NCI-H524 treated with DMSO at 0.1 percent for 48 hours (cell line): Measurements from ENCODE around the gene MPST.

Experiments
- DNase-seq: peaks from one replicate; lab custom pipeline; 2025; lab: John Stamatoyannopoulos, UW

MPST gene

DNA sequence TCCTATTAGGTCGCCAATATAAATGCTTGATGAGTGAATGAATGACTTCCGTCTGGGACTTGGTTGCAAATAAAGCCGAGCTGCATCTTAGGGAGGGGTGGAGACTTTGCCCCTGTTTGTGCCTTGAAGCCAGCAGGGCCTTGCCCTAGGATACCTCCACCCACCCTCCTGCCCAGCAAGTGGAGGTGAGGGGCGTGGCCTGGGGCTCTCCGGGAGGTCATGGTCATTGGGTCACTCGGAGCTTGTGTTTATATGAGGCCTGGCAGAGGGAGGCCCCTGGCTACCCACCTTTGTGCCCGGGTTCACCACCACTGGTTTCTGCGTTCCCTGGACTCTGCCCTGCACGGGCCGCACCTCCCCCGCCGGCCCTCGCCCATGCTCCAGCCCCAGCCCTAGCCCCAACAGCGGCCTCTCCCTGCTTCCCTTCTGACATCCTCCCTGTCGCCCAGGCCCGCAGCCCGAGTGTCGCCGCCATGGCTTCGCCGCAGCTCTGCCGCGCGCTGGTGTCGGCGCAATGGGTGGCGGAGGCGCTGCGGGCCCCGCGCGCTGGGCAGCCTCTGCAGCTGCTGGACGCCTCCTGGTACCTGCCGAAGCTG lies 4.3 kb downstream of the MPST start:
- DNase-seq = no peak

DNA sequence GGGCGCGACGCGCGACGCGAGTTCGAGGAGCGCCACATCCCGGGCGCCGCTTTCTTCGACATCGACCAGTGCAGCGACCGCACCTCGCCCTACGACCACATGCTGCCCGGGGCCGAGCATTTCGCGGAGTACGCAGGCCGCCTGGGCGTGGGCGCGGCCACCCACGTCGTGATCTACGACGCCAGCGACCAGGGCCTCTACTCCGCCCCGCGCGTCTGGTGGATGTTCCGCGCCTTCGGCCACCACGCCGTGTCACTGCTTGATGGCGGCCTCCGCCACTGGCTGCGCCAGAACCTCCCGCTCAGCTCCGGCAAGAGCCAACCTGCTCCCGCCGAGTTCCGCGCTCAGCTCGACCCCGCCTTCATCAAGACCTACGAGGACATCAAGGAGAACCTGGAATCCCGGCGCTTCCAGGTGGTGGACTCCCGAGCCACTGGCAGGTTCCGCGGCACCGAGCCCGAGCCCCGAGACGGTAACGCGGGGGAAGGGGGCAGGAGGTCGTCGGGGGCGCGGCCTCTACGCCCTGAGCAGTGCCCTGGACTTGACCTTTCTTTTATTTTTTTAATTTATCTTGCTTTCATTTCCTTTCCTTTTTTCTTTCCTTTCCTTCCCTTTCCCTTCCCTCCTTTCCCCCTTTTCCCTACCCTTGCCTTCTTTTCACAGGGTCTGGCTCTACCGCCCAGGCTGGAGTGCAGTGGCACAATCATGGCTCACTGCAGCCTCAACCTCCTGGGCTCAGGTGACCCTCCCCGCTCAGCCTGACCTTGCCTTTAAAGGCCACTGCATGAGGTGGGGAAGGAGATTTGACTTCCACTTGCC lies 5.0 kb downstream of the MPST start:
- DNase-seq = no peak

GRCh38 chr22:37025500-37026070 lies 6.0 kb downstream of the MPST start:
- no peak for DNase-seq

GRCh38 chr22:37026325-37026724 lies 6.8 kb downstream of the MPST start:
- DNase-seq = no peak

DNA sequence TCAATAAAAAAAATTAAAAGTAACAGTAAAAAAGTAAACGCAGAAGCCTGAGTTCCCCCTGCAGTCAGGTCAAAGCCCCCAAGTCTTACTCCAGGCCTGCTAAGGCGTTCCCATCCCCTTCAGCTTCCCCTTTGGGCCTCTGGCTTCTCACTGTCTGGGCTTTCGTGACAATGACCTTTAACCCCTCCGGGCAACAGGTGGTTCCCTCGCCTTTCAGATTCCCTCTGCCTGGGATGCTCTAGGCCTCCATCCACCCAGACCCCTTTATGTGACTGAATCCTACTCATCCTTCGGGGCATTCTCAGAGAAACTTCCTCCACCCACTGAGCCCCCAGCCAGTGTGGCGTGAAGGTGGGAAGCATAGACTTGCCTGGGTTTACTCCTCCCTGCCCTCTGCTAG lies 8.0 kb downstream of the MPST start:
- DNase-seq = no peak

- no peak for DNase-seq
Observed at GRCh38 chr22:37028692-37029674, 9.4 kb downstream of the MPST start.

DNA sequence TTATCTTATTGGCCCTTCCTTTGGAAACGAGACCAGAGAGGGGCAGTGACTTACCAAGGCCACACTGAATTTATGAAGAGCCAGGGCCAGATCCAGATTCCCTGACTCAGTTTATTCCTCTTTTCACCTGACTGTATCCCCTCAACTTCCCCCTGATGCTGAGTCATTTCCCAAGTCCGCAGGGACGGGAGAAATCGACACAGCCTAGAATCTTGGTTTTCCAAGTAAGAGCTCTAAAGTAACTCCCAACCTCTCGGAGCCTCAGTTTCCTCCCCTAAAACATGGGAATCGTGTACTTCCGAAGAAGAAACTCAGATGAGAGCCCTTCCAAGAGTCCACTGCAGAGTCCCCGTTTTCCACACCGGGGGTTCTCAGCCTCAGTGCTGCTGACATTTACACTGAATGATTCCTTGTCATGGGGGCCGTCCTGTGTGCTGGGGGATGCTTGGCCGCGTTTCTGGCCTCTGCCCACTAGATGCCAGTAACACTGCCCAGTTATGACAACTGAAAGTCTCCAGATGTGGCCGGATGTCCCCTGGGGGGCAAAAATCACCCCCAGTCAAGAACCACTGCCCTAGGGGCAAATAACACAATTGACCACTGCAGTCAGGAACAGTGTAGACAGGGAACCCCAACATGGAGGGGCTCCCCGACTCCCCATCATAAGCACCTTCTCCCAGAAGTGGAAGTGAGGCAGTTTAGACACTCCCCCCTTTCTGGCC lies 11.2 kb downstream of the MPST start:
- no peak for DNase-seq

GRCh38 chr22:37032134-37032534 lies 12.6 kb downstream of the MPST start:
- DNase-seq = no peak

- DNase-seq = no peak
Observed at GRCh38 chr22:37032535-37033460, 13.3 kb downstream of the MPST start.

DNA sequence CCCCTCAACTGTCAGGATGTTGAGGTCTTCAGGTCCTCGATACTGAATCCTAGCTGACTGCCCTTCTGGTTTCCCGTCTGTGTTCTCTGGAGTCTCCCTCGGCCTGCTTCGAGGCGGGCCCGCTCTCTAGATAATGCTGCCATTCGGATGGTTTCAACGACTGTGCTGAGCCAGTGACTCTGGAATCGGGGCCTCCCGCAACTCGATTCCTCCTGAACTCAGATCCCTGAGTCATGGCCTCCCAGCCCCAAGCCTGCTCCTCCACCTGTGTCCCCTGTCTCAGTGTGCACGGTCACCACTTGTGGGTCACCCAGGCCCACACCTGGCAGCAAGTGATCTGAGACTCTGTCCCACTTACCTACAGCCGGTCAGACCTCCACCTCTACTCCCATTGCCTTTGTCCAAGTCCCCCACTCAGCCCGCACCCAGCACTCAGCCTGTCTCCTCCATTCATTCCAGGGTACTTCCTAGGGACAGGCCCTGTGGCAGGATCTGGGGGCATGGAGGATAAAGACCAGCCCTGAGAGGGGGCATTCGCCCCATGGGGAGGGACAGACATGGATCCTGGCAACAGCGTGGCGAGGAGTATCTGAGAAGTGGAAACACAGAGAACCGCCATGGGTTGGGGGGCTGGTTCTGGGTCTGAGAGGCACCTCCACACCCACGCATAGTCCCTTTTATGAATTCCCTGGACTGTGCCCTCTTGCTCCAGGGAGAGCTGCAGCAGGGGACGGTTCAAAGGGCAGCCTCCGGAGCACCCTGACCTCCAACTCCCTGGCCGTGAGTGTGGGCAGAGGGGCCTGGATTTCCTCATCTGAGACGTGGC lies 14.3 kb downstream of the MPST start:
- DNase-seq = no peak

- DNase-seq = no peak
Observed at GRCh38 chr22:37036655-37037377, 17.3 kb downstream of the MPST start.

DNA sequence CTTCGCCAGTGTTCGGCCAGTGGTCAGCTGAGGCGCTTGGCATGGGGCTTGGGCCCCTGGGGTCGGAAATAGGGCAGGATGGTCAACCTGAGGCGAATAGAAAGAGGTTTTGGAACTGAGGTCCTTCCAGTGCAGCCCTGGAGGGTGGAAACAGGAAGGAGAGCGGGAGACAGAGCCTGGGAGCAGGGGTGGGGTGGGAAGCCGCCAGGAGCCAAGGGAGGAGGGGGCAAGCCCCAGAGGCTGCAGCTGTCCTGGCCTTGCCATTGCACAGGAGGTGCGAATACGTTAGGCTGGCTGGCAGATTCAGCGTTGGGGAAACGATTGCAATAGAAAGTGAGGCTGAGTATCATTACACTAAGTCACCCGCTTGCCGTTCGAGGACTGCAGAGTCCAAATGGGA lies 18.1 kb downstream of the MPST start:
- DNase-seq = no peak

- DNase-seq = no peak
Observed at GRCh38 chr22:37039466-37039865, 19.9 kb downstream of the MPST start.

GRCh38 chr22:37043209-37043827 lies 23.8 kb downstream of the MPST start:
- DNase-seq = no peak

GRCh38 chr22:37043828-37044538 lies 24.4 kb downstream of the MPST start:
- DNase-seq = peak; percentile 51

DNA sequence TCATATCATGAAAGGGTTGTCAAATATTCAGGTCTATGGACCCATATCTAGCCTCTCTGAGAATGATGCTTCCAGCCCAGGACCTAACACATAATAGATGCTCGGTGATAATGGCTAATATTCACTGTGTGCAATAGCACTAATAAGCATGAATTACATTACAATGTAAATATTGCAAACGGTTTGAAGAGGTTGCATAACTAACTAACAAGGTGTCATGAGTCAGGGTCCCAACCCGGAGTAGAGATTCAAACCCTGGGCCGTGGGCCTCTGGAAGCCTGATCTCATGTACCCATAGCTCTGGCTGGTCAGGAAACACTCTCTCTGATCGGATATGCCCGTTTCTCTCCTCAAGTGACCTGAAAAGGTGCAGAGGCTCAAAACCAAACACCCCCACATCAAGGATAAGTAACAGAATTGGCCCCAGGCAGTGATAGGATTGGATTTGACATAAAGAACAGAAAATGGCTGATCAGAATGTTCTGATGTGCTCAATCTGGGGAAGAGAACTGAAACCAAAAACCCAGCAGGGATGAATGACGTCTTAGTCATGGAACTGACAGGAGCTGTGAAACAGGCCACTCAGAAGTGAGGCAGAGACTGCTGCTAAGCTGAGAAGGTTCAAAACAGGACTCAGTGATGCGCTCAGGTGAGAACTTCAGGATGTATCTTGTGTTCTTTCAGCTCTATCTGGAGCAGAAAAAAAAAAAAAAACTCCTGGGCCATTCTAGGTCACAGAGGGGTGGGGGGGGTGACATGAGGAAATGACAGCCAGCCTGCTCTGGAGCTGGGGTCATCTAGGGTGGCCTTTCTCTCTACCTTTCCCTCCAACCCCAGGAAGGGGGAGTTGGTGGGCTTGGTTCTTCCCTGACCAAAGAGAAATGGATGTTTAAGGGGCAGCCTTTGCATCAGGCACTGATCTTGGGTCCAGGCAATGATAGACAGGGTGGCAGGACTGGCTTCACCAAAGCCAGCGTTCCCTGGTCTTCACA lies 25.4 kb downstream of the MPST start:
- DNase-seq = no peak
